CD8-positive, alpha-beta memory T cell (primary cell): ENCODE data around the gene RNASEH2A. TPM values are rescaled to one million over a fixed set of nuclear protein-coding genes. Genes with fewer than 3 reads are reported as not detected.
A peak's percentile ranks its signal among the peaks of the same experiment; 100 is the strongest.
"Not testable (repeated sequence)": the region's sequence is repeated elsewhere in the genome, so short reads cannot be mapped to it uniquely, and the experiment has no call there.

ENCODE experiments used
- CTCF ChIA-PET: fragments of 350-600 bp; sonication (Branson Sonifier 250); formaldehyde crosslinking; loops from one replicate; lab custom pipeline; 2021; ENCODE audit warnings: antibody characterized with exemption; lab: Charles Lee
- POLR2A ChIA-PET: fragments of 350-600 bp; sonication (Branson Sonifier 250); formaldehyde crosslinking; loops from one replicate; lab custom pipeline; 2021; ENCODE audit warnings: antibody characterized with exemption; lab: Charles Lee
- DNase-seq, 5 donors: peaks; one replicate each; pipeline versions ENCODE4 v3.0.0 to v3.0.0-alpha.2; 2020 to 2022; ENCODE audit warnings: mixed read lengths in 1 of 5
- H3K27ac ChIP-seq: one replicate; pipeline ENCODE4 v1.7.0; 2013; ENCODE audit warnings: low read depth, mild to moderate bottlenecking, low read length, moderate library complexity
- H3K27me3 ChIP-seq: 2 replicates; pipeline ENCODE4 v1.7.0; 2013; ENCODE audit warnings: low read length, mild to moderate bottlenecking; ENCODE audit not compliant: insufficient read depth, poor library complexity, severe bottlenecking
- H3K36me3 ChIP-seq: 2 replicates; pipeline ENCODE4 v1.7.0; 2013; ENCODE audit warnings: mild to moderate bottlenecking, low read length, moderate library complexity; ENCODE audit not compliant: insufficient read depth
- H3K4me1 ChIP-seq: 2 replicates; pipeline ENCODE4 v1.7.0; 2013; ENCODE audit warnings: mild to moderate bottlenecking, low read length, moderate library complexity; ENCODE audit not compliant: insufficient read depth
- H3K4me3 ChIP-seq: 2 replicates; pipeline ENCODE4 v1.7.0; 2013; ENCODE audit warnings: mild to moderate bottlenecking, low read length
- H3K9me3 ChIP-seq: 2 replicates; pipeline ENCODE4 v1.7.0; 2013; ENCODE audit warnings: mild to moderate bottlenecking, low read length
- H3K27ac Mint-ChIP-seq, 8 donors: one replicate each; pipeline ENCODE4 v1.8.0; 2020 to 2021; ENCODE audit warnings: mixed read lengths in 8 of 8, mild to moderate bottlenecking in 6 of 8, inconsistent platforms in 3 of 8, moderate library complexity in 3 of 8
- H3K27me3 Mint-ChIP-seq, 2 donors: one replicate each; pipeline ENCODE4 v1.8.0; 2020 to 2021; ENCODE audit warnings: mixed read lengths in 2 of 2, mild to moderate bottlenecking in 1 of 2, moderate library complexity in 1 of 2
- H3K36me3 Mint-ChIP-seq, 3 donors: one replicate each; pipeline ENCODE4 v1.8.0; 2020 to 2021; ENCODE audit warnings: mixed read lengths in 3 of 3, inconsistent platforms in 1 of 3, mild to moderate bottlenecking in 1 of 3
- H3K4me1 Mint-ChIP-seq, 3 donors: one replicate each; pipeline ENCODE4 v1.8.0; 2020 to 2021; ENCODE audit warnings: mixed read lengths in 3 of 3, inconsistent platforms in 1 of 3, mild to moderate bottlenecking in 1 of 3
- H3K4me3 Mint-ChIP-seq, 7 donors: one replicate each; pipeline ENCODE4 v1.8.0; 2020 to 2021; ENCODE audit warnings: mixed read lengths in 7 of 7, mild to moderate bottlenecking in 6 of 7, moderate library complexity in 4 of 7, inconsistent platforms in 2 of 7
- H3K9me3 Mint-ChIP-seq, 5 donors: one replicate each; pipeline ENCODE4 v1.8.0; 2020 to 2022; ENCODE audit warnings: mixed read lengths in 5 of 5, mild to moderate bottlenecking in 3 of 5, moderate library complexity in 2 of 5, inconsistent platforms in 1 of 5
- polyA plus RNA-seq: library from polyadenylated mRNA; unstranded; fragments of 300-500 nt; fragmentation: Illumina TruSeq; gene quantifications from one replicate; pipeline ENCODE4 v1.2.3, GENCODE V29; 2021
- total RNA-seq, 2 experiments: library from RNA; stranded (reverse); gene quantifications; one replicate each; pipeline ENCODE4 v1.2.3, GENCODE V29; 2021

Gene RNASEH2A
- total and polyA plus RNA-seq, 3 experiments from 2014 or later: 24.1 to 62.4 (median 51.5) TPM

- Mint-ChIP-seq H3K4me1 (peaks cover 28 to 42% (median 38%) of the 10 kb centered on the region in 3 donors), H3K36me3 (peaks cover 0 to 29% (median 6%) of the 10 kb centered on the region in 3 donors), H3K27ac (peak overlapping the region; percentile 82 to 96 (median 93)), H3K27me3 (peaks cover 0 to 25% of the 10 kb centered on the region in 2 donors), H3K4me3 (peak overlapping the region; percentile 77 to 85 (median 83)), H3K9me3 (peaks cover 0 to 4% (median 2%) of the 10 kb centered on the region in 5 donors)
- CTCF ChIA-PET: interaction anchor here (0.6 to 13.7 kb wide), 18 partner anchors 9 to 128 kb away, joined by 3 to 483 read pairs (median 4); partner anchors contain the start of genes GCDH, GET3, HOOK2 and RNASEH2A
- no peaks in the 10 kb centered on the region for H3K9me3 ChIP-seq
- POLR2A ChIA-PET: interaction anchor here (0.8 to 7.5 kb wide), 6 partner anchors 10 to 36 kb away, joined by 3 to 167 read pairs (median 6); partner anchors contain the start of gene RNASEH2A
- H3K27me3 ChIP-seq: no peaks in the 10 kb centered on the region
- peak; percentile 57 to 82 (median 74) for DNase-seq
- H3K36me3 ChIP-seq: peaks cover 11% of the 10 kb centered on the region
- H3K27ac ChIP-seq: peak overlapping the region; percentile 39
- peak overlapping the region; percentile 56 for H3K4me3 ChIP-seq
- H3K4me1 ChIP-seq: peaks cover 39% of the 10 kb centered on the region
Measured at GRCh38 chr19:12796146-12797071, 10.0 kb upstream of the RNASEH2A start.

DNA sequence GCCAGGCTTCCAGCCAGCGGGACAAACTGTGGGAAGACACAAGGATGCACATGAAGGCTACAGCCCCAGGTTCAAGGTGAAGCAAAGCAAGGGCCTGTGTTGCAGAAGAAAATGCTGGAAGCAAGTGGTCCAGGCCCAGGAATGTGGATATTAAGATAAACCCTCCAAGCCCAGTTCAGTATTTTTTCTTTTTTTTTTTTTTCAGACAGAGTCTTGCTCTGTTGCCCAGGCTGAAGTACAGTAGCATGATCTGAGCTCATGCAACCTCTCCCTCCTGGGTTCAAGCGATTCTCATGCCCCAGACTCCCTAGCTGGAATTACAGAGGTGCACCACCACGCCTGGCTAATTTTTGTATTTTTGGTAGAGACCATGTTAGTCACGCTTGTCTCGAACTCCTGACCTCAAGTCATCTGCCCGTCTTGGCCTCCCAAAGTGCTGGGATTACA, 9.2 kb upstream of the RNASEH2A start:
- Mint-ChIP-seq H3K4me3 (no peak overlapping the region), H3K9me3 (peaks cover 0 to 4% (median 2%) of the 10 kb centered on the region in 5 donors), H3K4me1 (peaks cover 29 to 46% (median 39%) of the 10 kb centered on the region in 3 donors), H3K36me3 (peaks cover 0 to 26% (median 6%) of the 10 kb centered on the region in 3 donors), H3K27me3 (peaks cover 0 to 21% of the 10 kb centered on the region in 2 donors), H3K27ac (peak overlapping the region in 3 of 8 donors; percentile 46 to 92 (median 70))
- Histone ChIP-seq H3K4me1 (peaks cover 42% of the 10 kb centered on the region), H3K9me3 (no peaks in the 10 kb centered on the region), H3K27ac (peak overlapping the region; percentile 13), H3K27me3 (no peaks in the 10 kb centered on the region), H3K36me3 (peaks cover 11% of the 10 kb centered on the region), H3K4me3 (no peak overlapping the region)
- ChIA-PET CTCF (interaction anchor here (0.6 to 13.7 kb wide), 6 partner anchors 10 to 83 kb away, joined by 3 to 483 read pairs (median 16); partner anchors contain the start of gene HOOK2), POLR2A (interaction anchor here (7.5 kb wide), 1 partner anchor 20 kb away, joined by 167 read pairs; no protein-coding TSS in a partner anchor)
- no peak for DNase-seq

DNA sequence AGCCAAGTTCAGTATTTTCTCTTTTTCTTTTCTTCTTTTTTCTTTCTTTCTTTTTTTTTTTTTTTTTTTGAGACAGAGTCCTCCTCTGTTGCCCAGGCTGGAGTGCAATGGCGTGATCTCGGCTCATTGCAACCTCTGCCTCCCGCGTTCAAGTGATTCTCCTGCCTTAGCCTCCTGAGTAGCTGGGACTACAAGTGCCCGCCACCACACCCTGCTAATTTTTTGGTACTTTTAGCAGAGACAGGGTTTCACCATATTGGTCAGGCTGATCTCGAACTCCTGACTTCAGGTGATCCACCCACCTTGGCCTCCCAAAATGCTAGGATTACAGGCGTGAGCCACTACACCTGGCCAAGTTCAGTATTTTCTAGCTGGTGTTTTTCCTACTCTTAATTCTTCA, 8.8 kb upstream of the RNASEH2A start:
- H3K4me3 Mint-ChIP-seq: peak overlapping the region in 2 of 7 donors; percentile 30 to 77
- peaks cover 33 to 50% (median 44%) of the 10 kb centered on the region in 3 donors for H3K4me1 Mint-ChIP-seq
- peaks cover 0 to 19% of the 10 kb centered on the region in 2 donors for H3K27me3 Mint-ChIP-seq
- H3K9me3 ChIP-seq, H3K36me3 ChIP-seq, H3K9me3 Mint-ChIP-seq, H3K4me3 ChIP-seq, H3K27ac ChIP-seq, H3K27me3 ChIP-seq, DNase-seq: not testable (repeated sequence)
- ChIA-PET CTCF (interaction anchor here (0.6 to 13.7 kb wide), 4 partner anchors 21 to 55 kb away, joined by 4 to 483 read pairs (median 174); partner anchors contain the start of gene HOOK2), POLR2A (interaction anchor here (7.5 kb wide), 1 partner anchor 20 kb away, joined by 167 read pairs; no protein-coding TSS in a partner anchor)
- peak overlapping the region in 2 of 8 donors; percentile 21 to 27 for H3K27ac Mint-ChIP-seq
- peaks cover 0 to 24% (median 6%) of the 10 kb centered on the region in 3 donors for H3K36me3 Mint-ChIP-seq
- H3K4me1 ChIP-seq: peaks cover 45% of the 10 kb centered on the region

DNA sequence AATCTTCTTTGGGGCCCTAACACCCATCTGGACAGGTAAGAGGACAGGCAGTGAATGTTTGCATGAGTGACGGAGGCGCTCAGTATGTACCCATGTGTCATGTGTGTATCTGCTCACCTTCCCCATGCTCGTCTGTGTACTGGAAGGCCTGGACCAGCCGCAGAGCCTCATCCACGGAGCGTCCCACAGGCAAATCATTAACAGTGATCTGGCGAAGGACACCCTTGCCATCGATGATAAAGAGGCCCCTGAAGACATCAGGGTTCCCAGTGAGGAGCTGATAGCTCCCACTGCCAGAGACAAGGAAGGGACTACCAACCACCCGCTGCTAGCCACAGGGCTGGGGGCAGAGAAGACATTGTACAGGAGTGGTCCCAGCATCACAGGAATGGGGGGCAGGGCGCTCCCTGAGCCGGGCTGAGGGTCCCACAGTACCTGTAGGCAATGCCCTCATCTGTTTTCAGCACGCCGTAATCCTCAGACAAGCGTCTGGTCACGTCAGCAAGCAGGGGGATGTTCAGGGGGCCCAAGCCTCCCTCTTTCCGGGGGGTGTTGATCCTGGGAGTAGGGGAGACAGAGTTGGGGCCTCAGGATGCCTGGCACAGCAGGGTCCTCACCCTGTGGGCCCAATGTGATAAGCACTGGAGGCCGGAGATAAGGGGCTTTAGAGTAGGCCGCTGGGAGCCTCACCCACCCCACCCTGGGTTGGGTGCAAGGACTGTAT, 6.5 kb upstream of the RNASEH2A start:
- peak overlapping the region; percentile 6 for H3K27ac ChIP-seq
- H3K4me1 ChIP-seq: peaks cover 35% of the 10 kb centered on the region
- no peaks in the 10 kb centered on the region for H3K27me3 ChIP-seq
- Mint-ChIP-seq H3K36me3 (peaks cover 0 to 17% (median 4%) of the 10 kb centered on the region in 3 donors), H3K4me3 (peak overlapping the region; percentile 8 to 93 (median 86)), H3K9me3 (no peaks in the 10 kb centered on the region), H3K27ac (peak overlapping the region in 3 of 8 donors; percentile 22 to 70 (median 38)), H3K4me1 (peaks cover 25 to 41% (median 33%) of the 10 kb centered on the region in 3 donors), H3K27me3 (peaks cover 0 to 4% of the 10 kb centered on the region in 2 donors)
- H3K36me3 ChIP-seq: peaks cover 8% of the 10 kb centered on the region
- H3K4me3 ChIP-seq: no peak overlapping the region
- CTCF ChIA-PET: interaction anchor here (0.8 to 13.7 kb wide), 5 partner anchors 23 to 124 kb away, joined by 3 to 483 read pairs (median 18); partner anchors contain the start of gene HOOK2
- DNase-seq: no peak
- POLR2A ChIA-PET: interaction anchor here (0.6 to 1.2 kb wide), 3 partner anchors 7 to 241 kb away, joined by 3 to 5 read pairs (median 4); no protein-coding TSS in a partner anchor
- no peaks in the 10 kb centered on the region for H3K9me3 ChIP-seq

- peaks cover 0 to 17% (median 4%) of the 10 kb centered on the region in 3 donors for H3K36me3 Mint-ChIP-seq
- peak overlapping the region; percentile 82 to 93 (median 86) for H3K4me3 Mint-ChIP-seq
- POLR2A ChIA-PET: interaction anchor here (0.6 to 1.2 kb wide), 3 partner anchors 8 to 242 kb away, joined by 3 to 5 read pairs (median 4); partner anchors contain the start of gene JUNB
- H3K27me3 Mint-ChIP-seq: peaks cover 0 to 4% of the 10 kb centered on the region in 2 donors
- CTCF ChIA-PET: interaction anchor here (2.8 to 13.7 kb wide), 3 partner anchors 24 to 47 kb away, joined by 18 to 483 read pairs (median 326); partner anchors contain the start of gene HOOK2
- peak overlapping the region; percentile 95 for H3K4me3 ChIP-seq
- peaks cover 32% of the 10 kb centered on the region for H3K4me1 ChIP-seq
- H3K9me3 Mint-ChIP-seq: no peaks in the 10 kb centered on the region
- no peaks in the 10 kb centered on the region for H3K27me3 ChIP-seq
- H3K9me3 ChIP-seq: no peaks in the 10 kb centered on the region
- H3K36me3 ChIP-seq: peaks cover 8% of the 10 kb centered on the region
- H3K27ac Mint-ChIP-seq: peak overlapping the region in 2 of 8 donors; percentile 22 to 70
- H3K4me1 Mint-ChIP-seq: peaks cover 25 to 39% (median 32%) of the 10 kb centered on the region in 3 donors
- H3K27ac ChIP-seq: peak overlapping the region; percentile 73
- no peak for DNase-seq
Measured at GRCh38 chr19:12800466-12800770, 6.0 kb upstream of the RNASEH2A start.

- Mint-ChIP-seq H3K9me3 (no peaks in the 10 kb centered on the region), H3K4me1 (peaks cover 22 to 37% (median 28%) of the 10 kb centered on the region in 3 donors), H3K4me3 (peak overlapping the region; percentile 82 to 93 (median 86)), H3K27ac (peak overlapping the region in 7 of 8 donors; percentile 24 to 82 (median 70)), H3K27me3 (peaks cover 0 to 4% of the 10 kb centered on the region in 2 donors), H3K36me3 (peaks cover 0 to 17% (median 4%) of the 10 kb centered on the region in 3 donors)
- H3K9me3 ChIP-seq: no peaks in the 10 kb centered on the region
- H3K4me1 ChIP-seq: peaks cover 29% of the 10 kb centered on the region
- no peaks in the 10 kb centered on the region for H3K27me3 ChIP-seq
- peaks cover 8% of the 10 kb centered on the region for H3K36me3 ChIP-seq
- POLR2A ChIA-PET: interaction anchor here (0.9 to 1.2 kb wide), 2 partner anchors 8 to 10 kb away, joined by 3 to 5 read pairs; partner anchors contain the start of gene JUNB
- peak overlapping the region; percentile 73 for H3K27ac ChIP-seq
- H3K4me3 ChIP-seq: peak overlapping the region; percentile 95
- DNase-seq: no peak
- CTCF ChIA-PET: interaction anchor here (2.8 to 13.7 kb wide), 3 partner anchors 24 to 46 kb away, joined by 18 to 483 read pairs (median 326); partner anchors contain the start of gene HOOK2
Measured at GRCh38 chr19:12800923-12801465, 5.4 kb upstream of the RNASEH2A start.
